Fibroblast of gingiva (primary cell): ENCODE measurements around the gene CRACDL.
A peak's percentile ranks its signal among the peaks of the same experiment; 100 is the strongest.

Source experiments
- DNase-seq: peaks from one replicate; pipeline ENCODE4 v3.0.0-alpha.2; 2011; ENCODE audit warnings: low read depth

The CRACDL gene

DNA sequence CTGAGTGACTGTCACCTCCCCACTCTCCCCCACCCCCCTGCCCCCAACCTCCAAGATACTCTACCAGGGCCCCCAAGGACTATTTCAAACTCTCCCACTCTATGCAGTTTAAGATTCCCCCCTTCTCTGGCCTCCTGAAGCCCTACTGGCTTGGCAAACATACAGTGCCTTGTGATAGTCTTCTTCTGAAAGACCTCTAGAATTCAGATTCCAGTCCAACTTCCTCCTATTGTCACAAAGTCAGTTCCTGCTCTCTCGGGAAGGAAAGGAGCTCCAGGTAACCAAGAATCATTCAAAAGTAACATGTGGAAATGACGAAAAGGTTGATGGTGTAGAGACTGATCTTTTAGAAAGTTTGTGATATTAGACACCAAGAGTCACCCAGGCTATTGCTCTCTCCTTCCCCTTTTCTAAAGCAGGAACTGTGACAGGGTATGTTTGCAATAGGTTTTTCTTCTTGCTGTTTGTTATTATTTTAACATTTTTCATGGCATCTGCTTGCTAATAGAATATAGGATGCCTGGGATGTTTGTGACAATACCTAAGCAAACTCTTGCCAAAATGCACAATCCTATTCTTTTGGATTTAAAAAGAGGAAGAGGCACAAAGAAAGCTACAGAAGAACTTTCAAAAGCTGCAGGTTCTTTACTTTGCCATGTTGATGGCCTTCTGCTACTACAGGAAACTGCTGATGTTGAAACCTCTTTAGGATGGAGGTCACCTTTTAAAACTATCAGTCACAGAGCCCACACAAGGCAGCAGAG is 111.6 kb downstream of the CRACDL start:
- no peak for DNase-seq

DNA sequence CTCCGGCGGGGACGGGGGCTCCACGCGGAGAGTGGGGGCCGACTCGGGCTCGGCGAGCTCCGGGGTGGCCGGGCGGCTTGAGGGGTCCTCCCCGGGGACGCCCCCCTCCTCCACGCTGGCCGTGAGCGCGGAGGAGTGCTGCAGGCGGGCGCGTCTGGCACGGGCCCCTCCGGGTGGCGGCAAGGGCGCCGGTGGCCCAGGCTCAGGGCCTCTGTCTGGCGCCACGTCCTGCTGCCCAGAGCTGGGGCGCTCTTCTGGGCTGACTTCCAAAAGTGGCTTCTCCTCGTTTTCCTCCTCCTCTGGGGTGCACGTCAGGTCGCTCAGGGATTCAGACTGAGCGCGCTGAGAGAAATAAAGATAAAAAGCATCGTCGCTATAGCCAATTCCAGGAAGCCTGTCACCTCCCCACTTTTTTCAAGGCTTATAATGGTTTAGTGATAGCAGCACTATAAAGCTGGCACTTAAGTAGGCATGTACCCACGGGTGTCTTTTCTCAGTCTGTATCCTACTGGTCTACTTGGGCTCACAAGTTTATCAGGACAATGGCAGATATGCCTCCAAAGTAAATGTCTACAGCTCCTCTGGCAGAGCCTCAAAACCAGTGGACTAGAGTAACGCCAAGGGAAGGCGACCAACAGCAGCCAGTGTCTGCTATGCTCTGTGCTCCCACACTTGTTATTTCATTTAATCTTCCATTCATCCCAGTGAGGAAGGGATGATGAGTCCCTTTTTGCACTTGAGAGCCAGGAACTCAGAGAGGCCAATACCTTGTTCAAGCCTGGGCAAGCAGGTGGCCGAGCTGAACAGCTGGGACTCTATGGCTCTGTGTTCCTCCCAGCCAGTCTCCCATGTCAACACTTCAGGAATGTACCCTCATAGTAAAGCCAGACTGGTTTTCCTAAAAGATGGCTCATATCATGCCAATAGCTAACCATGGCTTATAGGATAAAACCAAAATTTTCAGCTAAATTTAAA is 112.5 kb downstream of the CRACDL start:
- no peak for DNase-seq

GRCh38 chr2:98822301-98823164 is 113.5 kb downstream of the CRACDL start:
- DNase-seq = no peak

GRCh38 chr2:98821629-98822135 is 114.3 kb downstream of the CRACDL start:
- no peak for DNase-seq

DNA sequence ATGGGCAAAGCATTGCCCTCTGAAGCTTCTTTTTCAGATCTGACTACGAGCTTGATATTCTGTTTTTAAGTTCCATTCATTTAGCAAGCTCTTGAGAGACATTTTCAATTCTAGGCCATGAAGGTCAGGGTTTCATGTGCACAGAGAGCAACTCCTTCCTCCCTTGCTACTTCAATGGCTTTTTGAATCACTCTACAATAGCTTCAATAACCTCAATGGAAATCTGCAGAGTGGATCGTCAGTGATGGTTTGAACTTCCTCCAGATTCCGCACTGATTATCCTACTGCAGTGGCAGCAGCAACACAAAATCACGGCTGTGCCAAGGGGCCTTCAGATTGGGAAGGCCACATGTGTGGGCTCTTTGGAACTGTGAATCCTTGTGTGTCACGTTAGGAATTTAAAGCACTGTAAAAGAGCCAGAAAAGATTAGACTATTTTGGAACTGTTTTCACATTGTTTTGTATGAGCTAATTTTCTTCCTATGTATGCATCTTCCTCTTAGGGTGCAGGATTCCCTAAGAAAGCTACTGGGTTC is 116.7 kb downstream of the CRACDL start:
- no peak for DNase-seq

GRCh38 chr2:98818164-98818563 is 117.9 kb downstream of the CRACDL start:
- no peak for DNase-seq

DNA sequence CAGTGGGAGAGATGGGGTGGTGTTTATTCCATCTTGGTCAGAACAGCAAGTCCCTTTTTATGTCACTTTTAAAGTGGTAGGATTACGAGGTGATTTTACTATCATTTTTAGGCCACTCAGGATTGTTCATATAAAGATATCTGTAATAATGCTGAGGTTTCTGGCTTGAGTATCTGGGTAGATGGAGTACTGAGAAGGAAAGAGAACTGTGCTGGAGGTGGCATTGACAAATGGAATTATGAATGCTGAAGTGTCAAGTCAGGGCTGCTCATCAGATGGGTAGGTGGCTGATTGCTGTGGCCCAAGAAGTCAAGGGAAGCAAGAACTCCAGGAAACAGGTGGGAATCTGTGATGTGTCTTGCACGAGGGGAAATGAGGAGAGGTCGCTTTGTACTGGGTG is 119.7 kb downstream of the CRACDL start:
- no peak for DNase-seq

DNA sequence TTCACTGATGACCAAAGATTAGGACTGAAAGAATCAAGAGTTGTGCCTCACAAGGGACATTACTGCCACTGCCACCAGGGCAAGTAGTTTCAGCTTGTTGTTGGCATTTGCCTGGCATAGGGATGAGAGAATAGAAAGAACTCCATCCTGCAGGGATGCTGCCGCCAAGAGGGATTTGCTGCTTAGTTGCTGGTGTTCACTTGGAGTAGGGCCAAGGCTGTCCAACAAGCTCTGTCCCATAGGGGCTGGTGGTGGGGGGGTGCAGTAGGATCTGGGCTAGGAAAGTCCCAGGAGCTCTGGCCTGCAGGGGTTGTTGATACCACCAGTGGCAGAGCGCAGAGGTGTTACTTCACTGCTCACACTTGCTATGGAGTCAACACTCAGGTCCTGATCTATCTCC is 120.2 kb downstream of the CRACDL start:
- DNase-seq = no peak

DNA sequence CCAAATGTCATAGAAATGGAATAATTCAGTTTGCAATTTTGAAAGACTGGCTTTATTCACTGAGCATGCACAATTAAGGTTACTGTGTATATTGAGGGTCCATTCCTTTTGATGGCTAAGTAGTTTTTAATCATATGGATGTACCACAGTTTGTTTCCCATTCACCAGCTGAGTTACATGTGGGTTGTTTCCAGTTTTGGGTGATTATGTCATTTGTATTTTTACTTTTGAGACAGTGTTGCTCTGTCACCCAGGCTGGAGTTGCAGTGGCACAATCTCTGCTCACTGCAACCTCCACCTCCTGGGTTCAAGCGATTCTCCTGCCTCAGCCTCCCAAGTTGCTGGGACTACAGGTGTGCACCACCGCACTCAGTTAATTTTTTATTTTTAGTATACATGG is 124.3 kb downstream of the CRACDL start:
- no peak for DNase-seq

DNA sequence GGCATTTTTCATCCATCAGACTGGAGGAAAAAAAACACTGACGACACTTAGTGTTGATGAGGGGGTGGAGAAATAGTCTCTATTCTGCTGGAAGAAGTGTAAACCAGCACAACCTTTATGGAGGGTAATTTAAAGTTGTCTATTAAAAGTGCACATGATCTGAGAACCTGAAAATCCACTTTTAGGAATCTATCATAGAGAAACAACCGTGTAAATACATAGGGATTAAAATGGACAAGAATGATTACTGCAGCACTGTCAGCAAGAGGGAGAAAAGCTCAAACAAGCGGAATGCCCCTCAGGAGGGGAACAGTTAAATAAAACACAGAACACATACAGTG is 125.5 kb downstream of the CRACDL start:
- DNase-seq = no peak

DNA sequence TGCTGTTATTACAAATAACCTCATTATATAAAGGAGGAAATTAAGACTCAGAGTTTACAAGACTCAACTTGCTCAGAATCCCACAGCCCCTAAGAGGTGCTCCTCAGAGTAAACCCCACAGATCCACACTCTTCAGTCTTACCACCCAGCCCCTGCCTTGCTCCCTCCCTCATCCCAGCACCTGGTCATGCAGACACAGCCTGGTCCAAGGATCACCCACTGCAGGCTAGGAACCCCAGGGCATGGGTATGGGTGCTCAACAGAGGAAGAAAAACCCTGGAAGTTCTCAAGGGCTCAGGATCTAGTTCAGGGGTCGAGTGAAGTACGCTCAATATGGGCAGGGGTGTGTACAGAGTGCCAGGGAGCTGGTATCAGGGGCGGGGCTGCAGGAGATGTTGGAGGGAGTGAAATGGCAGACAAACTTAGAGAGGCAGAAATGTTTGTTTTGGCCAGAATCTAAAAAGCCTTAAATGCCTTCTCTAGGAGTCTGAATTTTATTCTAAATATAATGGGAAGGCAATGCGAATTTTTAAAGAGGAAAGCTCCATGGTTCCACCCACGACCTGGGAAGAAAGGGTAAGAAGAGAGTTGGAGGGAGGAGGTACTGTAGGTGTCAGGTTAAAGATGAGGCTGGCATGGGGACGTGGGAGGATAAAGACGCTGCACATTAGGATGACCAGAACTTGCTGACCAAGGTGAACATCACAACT is 126.0 kb downstream of the CRACDL start:
- DNase-seq = no peak

- no peak for DNase-seq
Observed at GRCh38 chr2:98809116-98809515, 126.9 kb downstream of the CRACDL start.

DNA sequence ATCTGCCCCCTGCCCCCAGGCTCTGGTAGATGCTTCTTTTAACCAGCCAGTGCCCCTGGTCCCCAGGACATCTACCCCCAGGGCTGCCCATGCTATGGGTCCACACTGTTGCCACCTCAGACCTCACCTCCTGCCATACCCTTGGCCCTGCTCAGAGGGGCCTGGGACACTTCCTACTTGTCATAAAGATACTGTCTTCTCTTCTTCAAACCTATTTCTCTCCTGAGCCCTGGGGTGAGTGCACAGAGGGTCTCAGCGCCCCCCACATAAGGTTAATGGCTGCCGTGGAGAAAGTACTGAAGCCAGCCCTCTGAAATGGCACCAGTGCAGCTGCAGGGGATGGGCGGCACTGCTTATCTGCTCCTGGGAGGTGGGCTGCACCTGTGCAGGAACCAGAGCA is 127.5 kb downstream of the CRACDL start:
- no peak for DNase-seq

DNA sequence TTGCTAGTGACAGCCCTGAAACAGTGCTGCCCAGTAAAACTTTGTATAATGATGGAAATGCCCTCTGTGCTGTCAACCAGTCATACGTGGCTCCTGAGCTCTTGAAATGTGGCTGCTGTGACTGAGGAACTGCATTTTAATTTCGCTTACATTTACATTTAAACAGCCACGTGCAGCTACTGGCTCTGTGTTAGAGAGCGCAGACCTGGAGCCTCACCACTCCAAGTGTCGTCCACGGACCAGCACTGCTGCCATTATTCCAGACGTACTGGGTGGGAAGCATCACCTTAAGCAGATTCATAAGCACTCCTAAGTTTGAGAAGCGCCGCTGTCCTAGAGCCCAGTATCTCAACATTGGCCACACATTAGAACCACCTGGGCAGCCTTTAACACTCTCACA is 128.1 kb downstream of the CRACDL start:
- no peak for DNase-seq

DNA sequence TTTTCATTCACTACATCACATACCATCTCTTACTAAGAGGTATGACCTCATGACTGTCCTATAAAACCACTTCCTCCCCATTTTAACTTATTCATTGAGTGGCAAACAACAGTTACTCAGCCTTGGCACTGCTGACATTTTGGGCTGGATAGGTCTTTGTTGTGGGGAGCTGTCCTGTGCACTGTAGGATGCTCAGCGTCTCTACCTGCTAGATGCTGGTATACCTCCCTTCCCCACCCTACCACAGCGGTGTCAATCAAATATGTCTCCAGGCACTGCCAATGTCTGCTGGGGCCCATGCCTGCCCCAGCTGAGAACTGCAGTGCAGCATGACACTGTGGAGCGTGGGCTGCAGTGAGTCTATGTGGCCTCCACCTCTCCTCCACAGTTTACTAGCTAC is 128.8 kb downstream of the CRACDL start:
- DNase-seq = no peak

DNA sequence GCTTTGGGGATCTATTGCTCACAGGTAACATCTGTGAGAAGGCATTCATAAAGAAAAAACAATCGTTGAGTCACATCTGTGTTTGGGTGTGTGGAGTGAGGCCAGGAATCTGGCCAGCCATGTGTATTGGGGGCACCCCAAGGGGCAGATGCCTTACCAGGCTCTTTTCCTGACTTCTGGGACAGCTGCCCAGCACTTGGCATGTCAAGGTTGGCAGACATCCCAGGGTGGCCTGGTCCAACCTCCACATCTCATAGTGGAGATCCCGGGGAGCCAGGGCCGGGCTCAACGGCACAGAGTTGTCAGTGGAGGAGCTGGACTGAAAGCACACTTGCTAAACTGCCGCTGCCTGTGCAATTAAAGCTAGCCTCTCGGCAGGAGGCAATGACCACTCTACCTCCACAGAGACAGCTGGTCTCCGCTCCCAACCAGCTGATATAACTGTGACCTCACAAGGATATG is 129.8 kb downstream of the CRACDL start:
- peak; percentile 84 for DNase-seq

GRCh38 chr2:98805412-98806171 is 130.4 kb downstream of the CRACDL start:
- DNase-seq = peak; percentile 69

DNA sequence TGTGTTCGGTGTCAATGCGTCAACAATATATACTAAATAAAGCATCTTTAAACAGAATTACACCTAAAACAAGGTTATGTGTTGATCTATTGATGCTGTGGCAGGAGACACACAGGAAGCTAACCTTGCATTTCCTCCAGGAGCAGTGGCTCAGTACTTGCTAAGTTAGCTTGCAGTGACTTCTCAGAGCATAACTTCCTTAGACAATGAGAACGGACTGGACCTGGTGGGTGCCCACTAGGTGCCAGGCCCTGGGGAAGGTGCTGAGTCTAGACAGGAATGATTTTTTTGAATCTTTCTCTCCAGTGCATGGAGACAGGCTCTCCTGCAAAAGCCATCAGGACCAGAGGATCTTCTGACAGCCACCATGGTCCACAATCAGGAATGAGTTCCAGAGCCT is 131.3 kb downstream of the CRACDL start:
- no peak for DNase-seq

- no peak for DNase-seq
Observed at GRCh38 chr2:98804265-98804650, 131.8 kb downstream of the CRACDL start.
